NCI-H187 (cell line): Measurements from ENCODE around the gene SBNO2.
A peak's percentile ranks its signal among the peaks of the same experiment; 100 is the strongest.
"Not testable (repeated sequence)": the region's sequence is repeated elsewhere in the genome, so short reads cannot be mapped to it uniquely, and the experiment has no call there.

Experiments used
- DNase-seq, 2 experiments: peaks; one replicate each; lab custom pipeline; 2025; lab: John Stamatoyannopoulos, UW

SBNO2 gene

GRCh38 chr19:1117654-1118053 is 56.4 kb downstream of the SBNO2 start:
- no peak for DNase-seq

GRCh38 chr19:1116726-1117581 is 57.1 kb downstream of the SBNO2 start:
- DNase-seq: no peak

DNA sequence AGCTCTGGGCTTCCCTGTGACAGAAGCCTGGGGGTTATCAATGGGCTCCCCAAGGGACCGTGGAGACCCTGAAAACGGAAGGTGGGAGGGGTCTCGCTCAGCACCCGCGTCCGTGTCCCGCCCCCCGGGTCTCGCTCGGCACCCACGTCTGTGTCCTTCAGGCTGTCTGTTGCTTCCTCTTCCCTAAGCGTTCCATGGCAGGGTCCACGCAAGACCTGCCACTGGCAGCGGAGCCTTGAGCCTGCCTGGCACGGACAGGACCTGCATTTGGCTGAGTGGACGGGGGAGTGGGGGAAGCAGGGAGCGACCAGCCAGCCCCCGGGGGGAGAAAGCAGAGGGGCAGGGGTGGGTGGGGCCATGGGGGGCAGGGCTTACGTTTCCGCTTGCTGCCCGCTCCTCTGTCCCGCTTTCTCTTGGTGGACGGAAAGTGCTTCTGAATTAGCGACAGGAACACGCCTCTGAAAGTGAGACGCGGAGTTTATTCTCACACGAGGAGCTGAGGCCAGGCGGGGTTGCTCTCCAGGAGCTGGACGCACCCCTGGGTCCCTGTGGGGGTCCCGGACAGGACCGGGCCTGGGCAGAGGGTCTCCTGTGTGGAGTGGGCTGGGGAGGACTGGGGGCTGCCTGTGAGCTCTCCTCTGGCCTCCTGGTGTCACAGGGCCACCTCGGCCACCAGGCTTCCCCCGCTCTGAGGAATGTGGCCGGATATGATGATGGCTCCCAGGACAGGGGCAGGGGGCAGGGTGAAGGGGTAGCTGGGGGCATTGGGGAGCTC is 58.2 kb downstream of the SBNO2 start:
- no peak for DNase-seq

- DNase-seq: not testable (repeated sequence)
Measured at GRCh38 chr19:1114728-1115127, 59.3 kb downstream of the SBNO2 start.

DNA sequence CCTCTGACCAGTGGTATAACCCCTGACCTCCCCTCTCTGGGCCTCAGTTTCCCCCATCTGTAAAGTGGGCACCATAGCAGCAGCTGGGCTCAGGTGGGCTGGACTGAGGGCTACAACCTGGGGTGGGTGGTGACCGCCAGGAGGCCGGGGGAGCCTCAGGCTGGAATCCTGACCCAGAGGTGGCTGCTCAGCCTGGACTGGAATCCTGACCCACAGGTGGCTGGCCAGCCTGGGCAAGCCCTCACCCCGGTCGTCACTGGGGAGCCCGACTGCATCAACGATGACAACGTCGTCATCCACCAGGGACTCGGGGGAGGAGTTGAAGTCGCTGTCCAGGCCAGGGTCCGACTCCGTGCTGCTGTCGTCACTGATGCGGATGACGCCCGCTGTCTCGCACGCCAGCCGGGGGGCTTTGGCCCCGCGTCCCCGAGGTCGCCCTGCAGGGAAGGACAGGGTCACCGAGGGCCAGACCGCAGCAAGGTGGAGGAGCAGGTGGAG is 60.0 kb downstream of the SBNO2 start:
- no peak for DNase-seq

DNA sequence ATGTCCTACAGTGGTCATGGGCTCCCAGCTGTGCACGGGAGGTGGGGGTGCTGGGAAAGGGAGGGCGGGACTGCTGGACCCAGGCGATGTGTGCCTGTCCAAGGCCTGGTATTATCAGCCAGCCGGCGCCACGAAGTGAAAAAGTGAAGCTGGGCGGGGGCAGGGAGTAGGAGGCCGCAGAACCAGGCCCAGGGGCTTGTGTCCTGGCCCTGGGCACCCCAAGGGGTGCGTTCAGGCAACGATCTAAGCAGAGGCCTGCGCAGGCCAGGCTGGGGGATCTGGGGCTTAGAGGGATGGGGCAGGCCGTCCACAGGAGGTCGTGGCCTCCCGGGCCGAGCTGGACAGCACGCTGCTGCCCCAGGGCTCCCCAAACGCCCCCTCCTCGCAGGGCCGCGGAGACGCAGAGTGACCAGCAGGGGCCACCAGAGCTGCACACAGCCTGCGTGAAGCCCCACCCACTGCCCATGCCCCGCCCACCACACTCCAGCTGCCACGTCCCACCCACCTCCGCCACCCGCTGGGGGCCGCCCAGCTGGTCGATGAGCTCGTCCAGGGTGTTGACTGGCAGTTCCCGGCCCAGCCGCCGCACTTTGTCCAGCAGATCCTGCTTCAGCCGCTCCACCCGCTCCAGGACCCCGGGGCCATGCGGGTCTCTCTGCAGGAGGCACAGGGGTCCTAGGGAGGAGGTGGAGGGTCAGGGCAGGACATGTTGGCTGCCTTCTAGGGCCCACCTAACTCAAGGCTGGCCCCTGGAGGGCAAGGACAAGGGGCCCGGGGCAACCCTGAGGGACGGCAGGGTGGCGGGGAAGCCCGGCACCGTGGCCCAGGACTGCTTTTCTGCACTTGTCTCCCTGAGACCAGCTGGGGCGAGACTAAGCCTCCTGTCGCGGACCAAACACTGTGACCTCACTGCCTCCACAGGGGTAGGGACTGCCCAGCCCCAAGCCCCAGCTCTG is 60.8 kb downstream of the SBNO2 start:
- DNase-seq: peak; percentile 95 to 97

GRCh38 chr19:1112268-1113029 is 61.6 kb downstream of the SBNO2 start:
- no peak for DNase-seq

GRCh38 chr19:1111641-1112267 is 62.3 kb downstream of the SBNO2 start:
- DNase-seq: no peak

GRCh38 chr19:1110809-1111640 is 63.0 kb downstream of the SBNO2 start:
- no peak for DNase-seq

- no peak for DNase-seq
Measured at GRCh38 chr19:1109697-1110671, 64.1 kb downstream of the SBNO2 start.

GRCh38 chr19:1109032-1109551 is 65.0 kb downstream of the SBNO2 start:
- DNase-seq: no peak

DNA sequence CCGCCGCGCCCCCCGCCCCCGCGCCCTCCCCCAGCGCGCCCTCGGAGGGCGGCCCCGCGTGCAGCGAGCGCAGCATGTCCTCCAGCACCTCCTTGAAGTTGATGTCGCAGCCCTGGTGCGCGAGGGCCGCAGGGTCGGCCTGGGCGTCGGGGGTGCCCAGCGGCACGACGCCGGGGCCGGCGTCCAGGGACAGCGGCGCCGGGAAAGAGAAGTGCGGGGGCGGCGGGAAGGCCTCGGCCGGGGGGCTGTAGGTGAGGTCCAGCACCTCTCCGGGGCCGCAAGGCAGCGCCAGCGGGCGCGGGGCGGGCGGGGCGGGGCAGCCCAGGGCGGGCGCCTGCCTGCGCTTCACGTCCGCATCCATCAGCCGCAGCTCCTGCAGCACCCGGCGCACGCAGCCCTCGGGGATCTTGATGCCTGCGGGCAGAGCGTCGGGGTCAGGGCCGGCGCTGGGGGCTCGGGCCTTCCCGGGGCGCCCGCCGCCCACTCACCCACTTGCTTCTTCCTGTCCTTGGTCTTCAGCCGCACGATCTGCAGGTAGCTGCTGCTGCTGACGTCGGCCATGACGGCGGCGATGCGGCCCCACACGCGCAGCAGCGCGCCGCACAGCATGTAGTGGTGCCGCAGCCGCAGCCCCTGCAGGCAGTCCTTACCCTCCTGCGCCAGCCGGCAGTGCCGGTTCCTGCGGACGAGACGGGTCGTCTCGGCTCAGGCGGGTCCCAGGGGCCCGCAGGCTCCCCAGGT is 65.6 kb downstream of the SBNO2 start:
- DNase-seq: no peak

- no peak for DNase-seq
Measured at GRCh38 chr19:1107661-1108261, 66.3 kb downstream of the SBNO2 start.

GRCh38 chr19:1106841-1107660 is 67.0 kb downstream of the SBNO2 start:
- no peak for DNase-seq

DNA sequence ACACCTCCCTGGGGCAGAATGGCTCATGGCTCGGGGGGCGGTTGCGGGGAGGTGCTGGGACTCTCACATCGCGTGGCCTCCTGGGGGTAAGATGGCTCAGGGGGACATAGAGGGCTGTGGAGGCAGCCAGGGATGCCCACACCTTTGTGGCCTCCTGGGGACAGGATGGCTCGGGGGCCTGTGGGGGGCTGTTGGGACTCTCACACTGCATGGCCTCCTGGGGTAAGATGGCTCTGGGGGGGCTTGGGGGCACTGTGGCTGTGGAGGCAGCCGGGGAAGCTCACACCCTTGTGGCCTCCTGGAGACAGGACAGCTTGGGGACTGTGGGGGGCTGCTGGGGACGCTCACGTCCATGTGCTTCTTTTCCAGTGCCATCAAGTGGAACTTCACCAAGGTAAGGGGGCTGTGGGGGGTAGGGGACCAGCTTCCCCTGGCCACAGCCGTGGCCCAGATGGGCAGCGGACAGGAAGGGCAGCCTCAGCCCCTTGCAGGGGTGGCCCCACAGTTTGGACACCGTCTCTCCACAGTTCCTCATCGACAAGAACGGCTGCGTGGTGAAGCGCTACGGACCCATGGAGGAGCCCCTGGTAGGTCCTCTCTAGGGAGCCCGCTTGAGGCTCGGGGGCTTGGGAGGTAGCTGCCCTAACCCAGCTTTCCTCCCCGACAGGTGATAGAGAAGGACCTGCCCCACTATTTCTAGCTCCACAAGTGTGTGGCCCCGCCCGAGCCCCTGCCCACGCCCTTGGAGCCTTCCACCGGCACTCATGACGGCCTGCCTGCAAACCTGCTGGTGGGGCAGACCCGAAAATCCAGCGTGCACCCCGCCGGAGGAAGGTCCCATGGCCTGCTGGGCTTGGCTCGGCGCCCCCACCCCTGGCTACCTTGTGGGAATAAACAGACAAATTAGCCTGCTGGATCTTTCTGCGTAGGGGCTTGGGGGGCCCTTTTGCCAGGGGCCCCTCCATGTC is 67.9 kb downstream of the SBNO2 start:
- no peak for DNase-seq
